Ascending aorta (tissue), 2 donors: Measurements from ENCODE around the gene TAB2. TPM values are rescaled to one million over a fixed set of nuclear protein-coding genes. Genes with fewer than 3 reads are reported as not detected.
"Not testable (repeated sequence)": the region's sequence is repeated elsewhere in the genome, so short reads cannot be mapped to it uniquely, and the experiment has no call there.

Source experiments
- DNase-seq, 2 donors: peaks; one replicate each; pipeline ENCODE4 v3.0.0-alpha.2; 2019; ENCODE audit warnings: low spot score in 2 of 2
- H3K27ac ChIP-seq, 2 donors: fragments of 200-600 bp; sonication (generic); one replicate each; pipeline ENCODE4 v1.5.1; 2016 to 2017; ENCODE audit warnings: mild to moderate bottlenecking in 1 of 2
- H3K27me3 ChIP-seq: fragments of 200-600 bp; sonication (generic); one replicate; pipeline ENCODE4 v1.5.1; 2017
- H3K36me3 ChIP-seq, 2 donors: fragments of 200-600 bp; sonication (generic); one replicate each; pipeline ENCODE4 v1.5.1; 2016
- H3K4me1 ChIP-seq, 2 donors: fragments of 200-600 bp; sonication (generic); one replicate each; pipeline ENCODE4 v1.5.1; 2016 to 2017; ENCODE audit warnings: mild to moderate bottlenecking in 1 of 2
- H3K4me3 ChIP-seq, 2 donors: fragments of 200-600 bp; sonication (generic); one replicate each; pipeline ENCODE4 v1.5.1; 2016 to 2017; ENCODE audit warnings: mild to moderate bottlenecking in 1 of 2
- H3K9me3 ChIP-seq, 2 donors: fragments of 200-600 bp; sonication (generic); one replicate each; pipeline ENCODE4 v1.5.1; 2016
- CTCF ChIP-seq, 3 experiments: fragments of 200-600 bp in 2 of 3; fragments of 450-650 bp in 1 of 3; sonication (generic) in 2 of 3; IDR thresholded peaks; one replicate each; pipeline ENCODE4 v1.5.1; 2016 to 2019; ENCODE audit warnings: antibody characterized with exemption in 3 of 3, mild to moderate bottlenecking in 1 of 3, moderate library complexity in 1 of 3
- intact Hi-C: fragments of 100-400 bp; cut with DNase I; formaldehyde crosslinking; loops from one replicate; pipeline ENCODE4 v1.15.1; 2023
- total RNA-seq: library from RNA; depleted of rRNA; stranded (reverse); fragments of >200 nt; gene quantifications from one replicate; pipeline ENCODE4 v1.1.0, GENCODE V29; 2016

TAB2 gene
- total RNA-seq, 1 donor from 2014 or later = 55.2 TPM

- Histone ChIP-seq H3K36me3 (no peaks in the 10 kb centered on the region), H3K9me3 (no peaks in the 10 kb centered on the region), H3K27me3 (no peaks in the 10 kb centered on the region), H3K27ac (no peak overlapping the region), H3K4me1 (no peaks in the 10 kb centered on the region), H3K4me3 (no peak overlapping the region)
- no peak for TF ChIP-seq CTCF (IDR thresholded peaks at IDR 0.05)
- DNase-seq = peak in 1 of 2 donors; percentile 50
- intact Hi-C loops = no loop called here
These were observed 126.1 kb downstream of the TAB2 start for GRCh38 chr6:149443411-149444181.

- H3K27me3 ChIP-seq, intact Hi-C loops, H3K36me3 ChIP-seq, H3K27ac ChIP-seq, H3K9me3 ChIP-seq, H3K4me3 ChIP-seq, H3K4me1 ChIP-seq: not testable (repeated sequence)
- peak in 1 of 2 donors; percentile 45 for DNase-seq
These were observed 127.0 kb downstream of the TAB2 start for GRCh38 chr6:149444360-149445094.

- intact Hi-C loops = no loop called here
- TF ChIP-seq CTCF (IDR thresholded peaks at IDR 0.05) = no peak
- Histone ChIP-seq H3K27me3 (no peaks in the 10 kb centered on the region), H3K4me1 (no peaks in the 10 kb centered on the region), H3K9me3 (no peaks in the 10 kb centered on the region), H3K4me3 (no peak overlapping the region), H3K27ac (no peak overlapping the region), H3K36me3 (no peaks in the 10 kb centered on the region)
- DNase-seq = peak in 1 of 2 donors; percentile 62
These were observed 127.6 kb downstream of the TAB2 start for GRCh38 chr6:149445095-149445466.

- no peaks in the 10 kb centered on the region for H3K9me3 ChIP-seq
- no peaks in the 10 kb centered on the region for H3K4me1 ChIP-seq
- intact Hi-C loops = no loop called here
- peak in 1 of 2 donors; percentile 27 for DNase-seq
- no peaks in the 10 kb centered on the region for H3K36me3 ChIP-seq
- no peaks in the 10 kb centered on the region for H3K27me3 ChIP-seq
- no peak overlapping the region for H3K27ac ChIP-seq
- no peak overlapping the region for H3K4me3 ChIP-seq
- TF ChIP-seq CTCF (IDR thresholded peaks at IDR 0.05) = no peak
These were observed 128.1 kb downstream of the TAB2 start for GRCh38 chr6:149445573-149445972.

- Histone ChIP-seq H3K27ac (no peak overlapping the region), H3K27me3 (no peaks in the 10 kb centered on the region), H3K9me3 (no peaks in the 10 kb centered on the region), H3K4me3 (no peak overlapping the region), H3K36me3 (no peaks in the 10 kb centered on the region), H3K4me1 (peaks cover 4 to 8% of the 10 kb centered on the region in 2 donors)
- intact Hi-C loops = no loop called here
- no peak for TF ChIP-seq CTCF (IDR thresholded peaks at IDR 0.05)
- peak in 1 of 2 donors; percentile 30 for DNase-seq
These were observed 129.4 kb downstream of the TAB2 start for GRCh38 chr6:149446791-149447376.
